HL-60/S4 treated with phorbol 12-myristate 13-acetate at 8.2 ng/mL for 4 days and 3 days (cell line): ENCODE data around the gene HJURP.
"Not testable (repeated sequence)": the region's sequence is repeated elsewhere in the genome, so short reads cannot be mapped to it uniquely, and the experiment has no call there.

Experiments used
- in situ Hi-C: fragments of 300-500 bp; cut with MboI; formaldehyde crosslinking; loops from 2 replicates; pipeline ENCODE4 v1.15.0; 2022; ENCODE audit warnings: low sequenced_read_pairs

HJURP gene, protein sequence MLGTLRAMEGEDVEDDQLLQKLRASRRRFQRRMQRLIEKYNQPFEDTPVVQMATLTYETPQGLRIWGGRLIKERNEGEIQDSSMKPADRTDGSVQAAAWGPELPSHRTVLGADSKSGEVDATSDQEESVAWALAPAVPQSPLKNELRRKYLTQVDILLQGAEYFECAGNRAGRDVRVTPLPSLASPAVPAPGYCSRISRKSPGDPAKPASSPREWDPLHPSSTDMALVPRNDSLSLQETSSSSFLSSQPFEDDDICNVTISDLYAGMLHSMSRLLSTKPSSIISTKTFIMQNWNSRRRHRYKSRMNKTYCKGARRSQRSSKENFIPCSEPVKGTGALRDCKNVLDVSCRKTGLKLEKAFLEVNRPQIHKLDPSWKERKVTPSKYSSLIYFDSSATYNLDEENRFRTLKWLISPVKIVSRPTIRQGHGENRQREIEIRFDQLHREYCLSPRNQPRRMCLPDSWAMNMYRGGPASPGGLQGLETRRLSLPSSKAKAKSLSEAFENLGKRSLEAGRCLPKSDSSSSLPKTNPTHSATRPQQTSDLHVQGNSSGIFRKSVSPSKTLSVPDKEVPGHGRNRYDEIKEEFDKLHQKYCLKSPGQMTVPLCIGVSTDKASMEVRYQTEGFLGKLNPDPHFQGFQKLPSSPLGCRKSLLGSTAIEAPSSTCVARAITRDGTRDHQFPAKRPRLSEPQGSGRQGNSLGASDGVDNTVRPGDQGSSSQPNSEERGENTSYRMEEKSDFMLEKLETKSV

GRCh38 chr2:233854241-233854981 lies at the start of gene HJURP:
Gene HJURP (minus strand): TSS chr2:233854535. CDS start chr2:233854500, 35 bp downstream.
- in situ Hi-C loops = no loop called here

- in situ Hi-C loops = no loop called here
These were observed 47.5 kb upstream of the HJURP start for GRCh38 chr2:233901884-233902283.

DNA sequence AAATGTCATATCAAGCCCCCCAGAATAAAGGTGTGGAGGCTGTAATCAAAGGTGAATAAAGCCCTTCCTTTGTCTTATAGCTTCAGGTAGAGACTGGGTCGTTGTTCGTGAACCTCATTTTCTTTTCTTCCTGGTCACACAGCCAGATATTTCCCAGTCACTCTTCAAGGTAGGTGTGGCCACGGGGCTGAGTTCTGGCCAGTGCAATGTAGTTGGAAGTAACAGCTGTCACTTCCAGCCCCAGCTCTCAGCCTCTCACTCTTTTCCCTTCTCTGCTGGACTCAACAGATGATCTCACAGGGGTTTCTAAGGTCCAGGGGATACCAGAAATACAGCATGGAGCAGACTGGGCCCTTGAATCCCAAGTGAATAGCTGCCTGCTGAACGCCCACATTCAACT lies 47.0 kb upstream of the HJURP start:
- in situ Hi-C loops = no loop called here

DNA sequence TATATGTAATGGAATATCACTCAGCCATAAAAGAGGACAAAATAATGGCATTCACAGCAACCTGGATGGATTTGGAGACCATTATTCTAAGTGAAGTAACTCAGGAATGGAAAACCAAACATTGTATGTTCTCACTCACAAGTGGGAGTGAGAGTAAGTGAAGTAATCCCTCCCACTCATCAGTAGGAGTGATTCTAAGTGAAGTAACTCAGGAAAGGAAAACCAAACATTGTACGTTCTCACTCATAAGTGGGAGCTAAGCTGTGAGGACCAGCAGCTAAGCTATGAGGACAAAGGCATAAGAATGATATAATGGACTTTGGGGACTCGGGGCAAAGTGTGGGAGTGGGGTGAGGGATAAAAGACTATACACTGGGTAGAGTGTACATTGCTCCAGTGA lies 41.9 kb upstream of the HJURP start:
- in situ Hi-C loops = not testable (repeated sequence)

GRCh38 chr2:233892793-233893192 lies 38.5 kb upstream of the HJURP start:
- in situ Hi-C loops = no loop called here

DNA sequence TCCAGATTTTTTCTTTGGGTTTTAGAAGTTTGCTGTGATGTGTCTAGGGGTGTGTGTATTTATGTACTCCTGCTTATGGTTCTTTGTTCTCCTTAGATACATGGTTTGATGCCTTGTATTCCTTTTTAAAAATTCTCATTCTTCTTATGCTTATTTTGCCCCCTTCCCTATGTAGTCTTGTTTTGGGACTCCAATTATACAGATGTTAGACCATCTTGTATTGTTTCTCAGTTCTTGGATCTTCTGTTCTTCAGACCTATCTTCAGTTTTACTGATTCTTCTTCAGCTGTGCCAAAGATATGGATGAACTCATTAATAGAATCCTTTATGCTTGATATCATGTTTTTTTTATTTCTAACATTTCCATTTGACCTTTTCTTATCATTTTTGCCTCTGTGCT lies 28.0 kb upstream of the HJURP start:
- in situ Hi-C loops = no loop called here

DNA sequence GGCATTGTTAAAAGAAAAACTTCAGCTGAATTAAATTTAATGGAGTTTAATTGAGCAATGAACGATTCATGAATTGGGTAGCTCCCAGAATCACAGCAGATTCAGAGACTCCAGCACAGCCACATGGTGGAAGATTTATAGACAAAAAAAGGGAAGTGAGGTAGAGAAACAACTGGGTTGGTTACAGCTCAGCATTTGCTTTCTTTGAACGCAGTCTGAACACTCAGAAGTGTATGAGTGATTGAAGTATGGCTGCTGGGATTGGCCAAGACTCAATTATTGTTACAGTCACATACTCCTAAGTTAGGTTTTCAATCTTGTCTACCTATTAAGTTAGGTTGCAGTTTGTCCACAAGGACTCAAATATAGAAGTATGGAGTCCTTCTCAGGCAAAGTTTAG lies 17.8 kb upstream of the HJURP start:
- in situ Hi-C loops = not testable (repeated sequence)

- in situ Hi-C loops = no loop called here
These were observed 17.1 kb upstream of the HJURP start for GRCh38 chr2:233871432-233871831.

DNA sequence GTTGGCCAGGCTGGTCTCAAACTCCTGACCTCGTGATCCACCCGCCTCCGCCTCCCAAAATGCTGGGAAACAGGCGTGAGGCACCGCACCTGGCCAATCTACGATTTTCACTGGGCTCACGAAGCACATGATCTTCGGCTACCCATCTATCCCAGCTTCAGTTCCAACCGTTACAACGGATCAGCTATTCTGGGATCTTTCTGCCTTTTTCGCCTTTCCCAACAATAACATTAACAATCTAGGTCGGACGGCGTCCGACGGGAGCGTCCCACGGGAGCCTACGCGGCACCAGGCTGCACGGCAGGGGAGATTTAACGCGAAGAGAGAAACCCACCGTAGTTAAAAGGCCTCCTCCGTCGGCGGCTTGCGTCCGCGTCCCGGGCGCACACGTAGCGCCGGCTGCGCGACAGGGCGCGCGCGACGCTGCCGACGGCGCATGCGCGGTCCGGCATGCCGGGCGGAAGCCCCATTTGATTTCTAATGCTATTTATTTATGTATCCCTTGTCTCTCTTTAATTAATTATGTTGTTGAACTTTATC lies 13.7 kb upstream of the HJURP start, which contains the start of gene MSL3B:
Gene MSL3B (minus strand): TSS at position 394 of the 540 bp plus-strand sequence.
- in situ Hi-C loops = no loop called here

GRCh38 chr2:233866479-233866878 lies 12.1 kb upstream of the HJURP start:
- in situ Hi-C loops = no loop called here

DNA sequence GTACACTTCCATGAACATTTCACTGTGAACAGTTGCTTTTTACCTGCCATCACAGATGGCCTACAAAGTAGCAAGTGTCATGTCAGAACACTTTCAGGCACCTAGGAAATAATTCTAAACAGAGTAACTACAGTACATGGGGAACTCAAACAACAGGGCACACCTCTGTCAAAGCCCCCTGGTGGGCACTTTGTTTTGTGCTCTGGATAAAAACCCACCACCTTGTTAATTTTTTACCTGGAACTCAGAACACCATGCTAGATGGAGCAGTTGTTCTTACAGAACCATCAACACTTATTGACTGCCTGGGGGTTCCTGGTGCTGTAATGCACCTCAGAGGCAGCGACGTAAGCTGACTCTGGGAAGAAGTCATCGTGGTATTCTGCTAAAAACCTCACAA lies 11.5 kb upstream of the HJURP start:
- in situ Hi-C loops = no loop called here

DNA sequence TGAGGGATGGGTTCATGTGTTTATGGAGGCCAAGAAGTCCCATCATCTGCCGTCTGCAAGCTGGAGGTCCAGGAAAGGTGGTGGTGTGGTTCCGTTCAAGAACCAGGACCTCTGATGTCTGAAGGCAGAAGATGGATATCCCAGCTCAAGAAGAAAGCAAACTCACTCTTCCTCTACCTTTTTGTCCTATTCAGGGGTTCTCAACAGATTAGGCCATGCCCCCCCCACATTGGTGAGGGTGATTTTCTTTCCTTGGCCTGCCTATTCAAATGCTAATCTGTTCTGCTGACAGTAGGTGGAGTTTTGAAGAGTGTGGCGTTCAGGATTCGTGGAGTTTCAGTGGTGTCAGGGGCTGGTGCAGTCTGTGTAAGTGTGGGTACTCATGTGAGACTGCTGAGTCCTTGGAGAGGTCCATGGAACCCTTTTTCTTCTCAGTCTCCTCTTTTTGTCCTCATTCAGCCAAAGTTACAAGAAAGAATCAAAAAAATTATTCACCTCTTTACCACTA lies 8.0 kb upstream of the HJURP start:
- in situ Hi-C loops = no loop called here

DNA sequence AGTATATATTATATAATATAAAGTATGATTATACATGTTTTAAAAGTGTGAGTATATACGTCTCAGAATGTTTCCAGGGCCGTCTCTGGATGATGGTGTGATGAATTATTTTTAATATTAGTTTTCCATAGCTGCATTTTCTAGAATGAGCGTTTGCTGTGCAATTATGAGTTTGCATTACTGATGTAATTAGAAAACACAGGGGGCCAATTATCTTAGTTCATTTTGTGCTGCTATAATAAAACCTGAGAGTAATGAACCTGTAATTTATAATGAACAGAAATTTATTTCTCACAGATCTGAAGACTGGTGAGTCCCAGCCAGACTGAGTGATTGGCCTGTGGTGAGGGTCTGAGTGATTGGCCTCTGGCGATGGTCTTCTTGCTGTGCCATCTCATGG lies 4.0 kb upstream of the HJURP start:
- in situ Hi-C loops = no loop called here

DNA sequence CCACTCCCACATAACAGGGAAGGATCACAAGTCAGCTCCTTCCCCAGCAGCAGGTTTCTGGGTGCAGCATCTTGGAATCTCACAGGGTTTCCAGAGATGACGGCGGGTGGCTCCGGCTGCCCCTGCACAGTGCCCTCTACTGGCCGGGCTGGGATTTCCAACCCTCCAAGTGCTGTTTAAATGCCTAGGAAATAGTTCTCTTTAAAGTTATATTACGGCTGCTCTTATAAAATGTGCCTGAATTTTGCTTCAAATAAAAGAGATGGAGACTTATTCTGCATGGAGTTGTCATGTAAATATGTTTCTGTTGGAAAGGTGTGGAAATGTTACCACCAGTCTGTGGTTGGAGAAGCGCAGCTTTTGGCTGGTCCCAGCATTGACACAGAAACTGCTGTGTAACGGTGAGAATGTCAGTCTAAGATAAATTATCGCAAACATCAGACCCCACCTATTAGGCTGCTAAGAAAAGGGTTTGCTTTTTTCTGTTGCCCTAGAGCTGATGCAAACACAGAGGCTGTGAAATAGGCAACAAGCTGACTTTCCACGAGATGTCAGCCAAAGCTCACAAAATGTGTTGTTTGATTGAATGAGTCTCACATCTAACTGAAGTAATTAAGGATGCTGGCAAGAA lies 3.3 kb upstream of the HJURP start:
- in situ Hi-C loops = no loop called here

DNA sequence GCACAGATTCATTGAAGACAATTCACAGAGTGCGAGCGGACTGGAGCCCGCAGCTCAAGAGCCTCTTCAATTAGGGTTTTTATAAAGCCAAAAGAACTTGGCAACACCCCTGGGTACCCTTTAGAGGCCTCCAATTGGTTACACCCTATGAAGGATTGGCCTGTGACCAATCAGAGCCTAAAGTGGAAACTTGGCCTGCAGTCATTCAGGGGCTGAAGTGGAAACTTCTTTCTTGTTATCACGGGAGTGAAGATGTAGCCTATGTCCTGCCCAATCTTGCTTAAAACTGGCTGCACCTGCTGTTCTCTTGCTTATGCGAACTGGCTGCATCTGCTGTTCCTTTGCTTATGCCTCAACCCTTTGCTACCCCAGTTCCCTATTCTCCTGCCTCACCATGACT lies 1.8 kb upstream of the HJURP start:
- in situ Hi-C loops = no loop called here

- in situ Hi-C loops = no loop called here
These were observed 1.0 kb upstream of the HJURP start for GRCh38 chr2:233855345-233855744.

DNA sequence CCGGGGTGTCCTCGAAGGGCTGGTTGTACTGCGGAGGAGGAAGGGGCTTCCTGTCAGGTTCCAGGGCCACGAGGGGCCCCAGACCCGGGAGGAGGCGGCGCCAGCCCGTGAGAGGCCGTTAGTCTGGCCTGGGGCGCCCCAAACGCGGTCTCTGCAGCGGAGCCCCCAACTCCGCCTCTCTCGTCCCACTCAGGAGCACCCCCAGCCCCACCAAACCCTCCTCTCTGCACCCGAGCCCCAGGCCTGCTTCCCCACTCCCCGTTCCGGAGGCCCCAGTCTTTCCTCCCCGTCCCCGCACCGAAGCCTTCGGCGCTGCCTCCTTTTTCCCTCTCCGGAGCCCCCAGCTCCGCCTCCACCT lies 473 bp downstream of the HJURP start:
- in situ Hi-C loops = no loop called here

DNA sequence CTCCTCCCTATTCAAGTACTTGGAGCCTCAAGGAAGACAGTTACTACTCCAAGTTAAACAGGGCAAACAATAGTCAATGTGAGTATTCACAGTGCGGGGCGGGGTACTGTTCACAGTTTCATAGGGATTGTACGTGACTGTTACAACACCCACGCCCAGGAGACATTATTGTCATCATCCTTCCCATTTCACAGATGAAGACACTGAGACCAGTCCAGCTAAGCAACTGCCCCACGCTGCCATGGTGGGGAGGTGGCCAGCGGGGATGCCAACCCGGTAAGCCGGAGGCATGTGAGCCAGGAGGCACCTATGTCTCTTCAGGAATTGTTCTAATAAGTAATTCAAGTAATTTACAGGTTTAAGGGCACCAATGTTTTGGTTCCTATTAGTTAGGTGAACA lies 982 bp downstream of the HJURP start:
- in situ Hi-C loops = no loop called here

DNA sequence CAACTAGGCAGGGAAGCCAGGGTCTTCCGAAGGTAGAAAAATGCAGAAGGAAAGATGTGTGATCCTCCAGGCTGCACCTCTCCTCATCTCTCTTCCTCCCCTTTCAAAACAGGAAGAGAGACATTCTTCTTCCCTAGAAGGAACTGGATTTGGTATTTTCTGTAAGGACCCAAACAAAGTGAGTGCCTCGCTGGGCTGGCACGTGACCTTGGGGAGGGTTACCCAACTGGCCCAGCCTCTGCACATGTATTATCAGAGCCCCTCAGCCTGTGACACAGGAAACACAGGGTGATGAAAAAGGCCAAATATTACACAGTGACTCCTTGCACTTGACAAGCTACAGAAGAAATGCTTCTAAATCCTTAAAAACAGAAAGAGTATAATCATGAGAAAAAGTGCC lies 2.3 kb downstream of the HJURP start:
- in situ Hi-C loops = no loop called here

- in situ Hi-C loops = no loop called here
These were observed 3.2 kb downstream of the HJURP start for GRCh38 chr2:233851169-233851568.

- in situ Hi-C loops = no loop called here
These were observed 3.6 kb downstream of the HJURP start for GRCh38 chr2:233850745-233851144.
